CD4-positive, alpha-beta T cell treated with Interleukin-12 subunit alpha and Interleukin-12 subunit beta, for 1 hour (primary cell): ENCODE results near the gene CYLD.

ENCODE experiments used
- DNase-seq: peaks from one replicate; pipeline ENCODE4 v3.0.0-alpha.2; 2020

Gene CYLD

GRCh38 chr16:50741781-50742575, at the start of gene CYLD:
TSS of gene CYLD (plus strand) at chr16:50742086. CDS start at chr16:50749699, 7,613 bp downstream.
- peak; percentile 100 for DNase-seq

DNA sequence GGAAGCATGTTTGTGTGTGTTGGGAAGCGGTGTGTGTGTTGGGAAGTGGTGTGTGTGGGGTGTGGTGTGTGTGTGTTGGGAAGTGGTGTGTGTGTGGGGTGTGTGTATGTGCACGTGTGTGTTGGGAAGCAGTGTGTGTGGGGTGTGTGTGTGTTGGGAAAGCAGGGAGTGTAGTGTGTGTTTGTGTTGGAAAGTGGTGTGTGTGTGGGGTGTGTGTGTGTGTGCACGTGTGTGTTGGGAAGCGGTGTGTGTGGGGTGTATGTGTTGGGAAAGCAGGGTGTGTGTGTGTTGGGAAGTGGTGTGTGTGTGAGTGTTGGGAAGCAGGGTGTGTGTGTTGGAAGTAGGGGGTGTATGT, 49.3 kb upstream of the CYLD start:
- DNase-seq: no peak

DNA sequence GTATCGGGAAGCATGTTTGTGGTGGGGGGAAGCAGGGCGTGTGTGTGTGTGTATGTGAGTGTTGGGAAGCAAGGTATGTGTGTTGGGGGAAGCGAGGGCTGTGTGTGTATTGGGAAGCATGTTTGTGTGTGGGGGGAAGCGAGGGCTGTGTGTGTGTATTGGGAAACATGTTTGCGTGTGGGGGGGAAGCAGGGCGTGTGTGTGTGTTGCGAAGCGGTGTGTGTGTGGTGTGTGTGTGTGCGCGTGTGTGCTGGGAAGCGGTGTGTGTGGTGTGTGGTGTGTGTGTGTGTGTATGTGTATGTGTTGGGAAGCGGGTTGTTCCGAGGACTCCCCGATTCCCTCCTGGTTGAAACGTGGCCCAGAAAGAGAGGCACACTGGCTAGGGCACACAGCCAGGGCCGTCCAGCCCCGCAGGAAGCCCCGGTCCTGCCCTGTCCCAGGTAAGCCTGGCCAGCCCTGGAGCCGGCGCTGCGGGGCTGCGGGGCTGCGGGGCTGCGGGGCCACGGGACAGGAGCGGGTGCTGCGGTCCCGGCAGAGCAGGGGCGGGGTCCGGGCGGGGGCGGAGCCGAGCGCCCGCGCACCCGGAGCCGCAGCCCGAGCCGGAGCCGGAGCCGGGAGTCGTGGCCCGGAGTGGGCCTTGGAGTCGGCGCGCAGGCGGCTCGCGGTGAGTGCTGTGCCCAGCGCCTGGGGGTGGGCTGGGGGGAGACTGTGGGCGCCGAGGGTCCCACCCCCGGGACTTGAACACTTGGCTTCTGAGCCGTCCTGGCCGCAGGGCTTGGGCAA, 48.7 kb upstream of the CYLD start, which contains the start of gene NOD2:
Gene NOD2, plus strand, starts transcription at position 608 of the 783 bp plus-strand sequence. CDS start 5,890 bp downstream, outside the sequence.
- peak; percentile 46 for DNase-seq

DNA sequence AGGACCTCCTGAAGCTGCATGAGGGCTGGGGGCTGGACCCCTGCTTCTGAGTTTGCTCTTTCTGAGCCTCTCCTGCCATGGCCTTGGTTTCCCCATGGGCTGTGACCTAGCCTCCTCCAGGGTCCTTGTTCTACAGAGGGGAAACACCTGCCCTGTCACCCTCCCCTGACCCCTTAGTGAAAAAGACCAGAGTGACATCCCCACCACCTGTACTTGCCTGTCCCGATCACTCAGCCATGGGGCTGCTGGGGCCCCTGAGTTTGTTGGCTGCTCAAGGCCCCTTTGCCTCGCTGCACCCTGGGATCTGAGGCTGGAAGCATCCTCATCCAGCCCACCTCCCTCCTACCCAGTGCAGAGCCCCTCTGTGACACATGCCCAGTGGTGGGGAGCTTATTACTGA, 47.7 kb upstream of the CYLD start:
- no peak for DNase-seq

- no peak for DNase-seq
Measured at GRCh38 chr16:50695017-50696000, 46.6 kb upstream of the CYLD start.

DNA sequence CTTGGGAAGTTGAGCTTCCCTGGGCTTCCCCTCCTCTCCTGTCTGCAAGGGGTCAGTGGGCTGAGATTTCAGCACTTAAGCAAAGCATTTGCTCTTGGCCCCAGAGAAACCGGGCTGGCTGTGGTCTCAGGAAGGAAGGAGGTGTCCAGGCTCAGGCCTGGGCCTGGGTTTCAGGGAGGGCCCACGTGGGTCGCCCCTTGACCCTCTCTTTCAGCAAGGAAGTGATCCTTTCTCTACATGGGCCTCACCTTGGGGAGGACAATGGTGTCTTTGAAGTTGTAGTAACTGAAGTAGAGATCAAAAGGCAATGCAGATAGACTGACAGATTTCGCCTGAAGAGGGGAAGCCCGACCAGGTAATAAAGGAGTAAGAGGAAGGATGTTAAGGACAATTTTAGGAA, 45.8 kb upstream of the CYLD start:
- DNase-seq: no peak

DNA sequence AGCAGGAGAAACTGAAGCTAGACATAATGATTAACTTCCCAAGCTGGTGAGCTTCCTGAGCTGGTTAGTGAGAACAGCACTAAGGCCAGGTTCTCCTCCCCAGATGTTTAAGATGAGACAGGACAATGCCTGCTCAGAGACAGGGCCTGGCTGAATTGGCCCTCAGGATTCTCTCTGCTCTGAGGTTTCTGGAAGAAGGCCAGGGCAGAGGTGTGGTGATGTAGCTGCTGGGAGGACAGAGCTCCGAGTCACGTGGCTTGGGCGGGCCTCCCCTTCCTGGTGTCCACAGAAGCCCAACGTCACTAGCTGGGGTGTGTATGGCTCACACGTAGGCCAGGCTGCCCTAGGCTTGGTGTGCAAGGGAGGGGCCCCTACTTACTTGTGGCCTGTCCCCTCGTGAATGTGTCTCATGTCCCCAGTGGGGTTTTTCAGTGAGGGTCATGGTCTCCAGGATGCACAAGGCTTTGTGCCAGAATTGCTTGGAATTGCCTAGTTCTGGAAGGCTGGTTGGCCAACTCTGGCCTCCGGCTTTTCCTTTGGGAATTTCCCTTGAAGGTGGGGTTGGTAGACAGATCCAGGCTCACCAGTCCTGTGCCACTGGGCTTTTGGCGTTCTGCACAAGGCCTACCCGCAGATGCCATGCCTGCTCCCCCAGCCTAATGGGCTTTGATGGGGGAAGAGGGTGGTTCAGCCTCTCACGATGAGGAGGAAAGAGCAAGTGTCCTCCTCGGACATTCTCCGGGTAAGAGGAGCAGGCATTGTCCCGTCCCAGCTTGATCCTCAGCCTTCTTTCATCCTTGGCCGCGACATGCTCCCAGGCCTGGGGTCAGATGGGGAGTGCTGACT, 45.1 kb upstream of the CYLD start:
- DNase-seq: peak; percentile 82

- no peak for DNase-seq
Measured at GRCh38 chr16:50697421-50697715, 44.5 kb upstream of the CYLD start.

GRCh38 chr16:50697881-50698767, 43.8 kb upstream of the CYLD start:
- peak; percentile 67 for DNase-seq

DNA sequence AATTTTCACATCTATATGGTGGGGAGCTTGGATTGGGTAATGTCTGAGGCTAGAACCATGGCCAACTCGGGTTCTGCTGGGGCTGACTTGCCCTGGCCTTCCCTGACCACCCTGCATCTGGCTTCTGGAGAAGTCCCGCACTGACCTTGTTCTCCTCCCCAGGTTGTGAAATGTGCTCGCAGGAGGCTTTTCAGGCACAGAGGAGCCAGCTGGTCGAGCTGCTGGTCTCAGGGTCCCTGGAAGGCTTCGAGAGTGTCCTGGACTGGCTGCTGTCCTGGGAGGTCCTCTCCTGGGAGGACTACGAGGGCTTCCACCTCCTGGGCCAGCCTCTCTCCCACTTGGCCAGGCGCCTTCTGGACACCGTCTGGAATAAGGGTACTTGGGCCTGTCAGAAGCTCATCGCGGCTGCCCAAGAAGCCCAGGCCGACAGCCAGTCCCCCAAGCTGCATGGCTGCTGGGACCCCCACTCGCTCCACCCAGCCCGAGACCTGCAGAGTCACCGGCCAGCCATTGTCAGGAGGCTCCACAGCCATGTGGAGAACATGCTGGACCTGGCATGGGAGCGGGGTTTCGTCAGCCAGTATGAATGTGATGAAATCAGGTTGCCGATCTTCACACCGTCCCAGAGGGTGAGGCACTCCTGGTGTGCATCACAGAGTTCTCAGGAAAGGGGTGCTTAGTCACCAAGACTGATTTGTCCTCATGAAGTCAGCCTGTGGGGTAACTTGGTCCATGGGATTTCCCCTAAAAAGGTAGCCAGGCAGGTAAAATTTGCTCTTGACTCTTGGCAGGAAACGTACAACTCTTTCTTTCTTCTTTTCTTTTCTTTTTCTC, 42.3 kb upstream of the CYLD start:
- DNase-seq: peak; percentile 48

- no peak for DNase-seq
Measured at GRCh38 chr16:50702725-50703124, 39.2 kb upstream of the CYLD start.

DNA sequence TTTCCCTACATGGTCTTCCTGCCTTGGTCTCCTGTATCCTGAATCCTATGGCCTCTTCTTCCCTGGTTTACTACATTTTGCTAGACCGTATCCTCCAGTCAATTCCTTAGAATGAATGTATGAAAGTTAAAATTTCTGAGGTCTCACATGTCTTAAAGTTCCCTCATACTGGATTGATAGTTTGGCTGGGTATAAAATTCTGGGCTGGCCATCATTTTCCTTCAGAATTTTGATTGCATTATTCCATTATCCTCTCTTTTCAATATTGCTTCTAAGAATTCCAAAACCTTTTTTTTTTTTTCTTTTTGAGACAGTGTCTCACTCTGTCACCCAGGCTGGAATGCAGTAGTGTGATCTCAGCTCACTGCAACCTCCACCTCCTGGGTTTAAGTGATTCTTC, 37.6 kb upstream of the CYLD start:
- DNase-seq: no peak

DNA sequence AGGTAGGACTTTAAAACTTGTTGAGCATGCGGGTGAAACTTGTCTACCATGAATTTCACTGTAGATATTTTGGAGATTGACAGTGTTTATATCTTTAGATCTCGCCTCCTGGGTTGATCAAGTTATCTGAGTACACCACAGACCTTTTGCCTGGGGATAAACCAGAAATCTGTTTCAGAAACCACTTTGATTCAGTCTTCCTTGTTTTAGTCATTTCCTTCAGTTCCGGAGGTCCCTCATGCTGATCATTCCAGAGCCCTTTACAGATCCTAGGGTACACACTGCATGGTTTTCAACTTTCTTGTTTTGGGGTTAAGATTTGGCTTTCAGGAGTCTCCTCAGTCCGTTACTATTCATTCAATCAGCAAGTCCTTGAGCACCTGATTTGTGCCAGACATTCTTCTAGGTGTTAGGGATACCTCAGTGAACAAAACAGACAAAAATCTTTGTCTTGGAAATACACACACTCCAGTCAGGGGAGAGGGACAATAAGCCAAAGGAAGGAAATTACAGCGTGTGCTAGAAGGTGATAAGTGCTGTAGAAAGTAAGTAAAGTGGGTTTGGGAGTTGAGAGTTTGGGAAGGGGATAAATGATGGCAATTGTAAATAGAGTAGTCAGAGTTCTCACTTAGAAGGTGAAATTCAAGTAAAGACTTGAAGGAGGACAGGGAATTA, 36.3 kb upstream of the CYLD start:
- no peak for DNase-seq

GRCh38 chr16:50706250-50706649, 35.6 kb upstream of the CYLD start:
- no peak for DNase-seq

DNA sequence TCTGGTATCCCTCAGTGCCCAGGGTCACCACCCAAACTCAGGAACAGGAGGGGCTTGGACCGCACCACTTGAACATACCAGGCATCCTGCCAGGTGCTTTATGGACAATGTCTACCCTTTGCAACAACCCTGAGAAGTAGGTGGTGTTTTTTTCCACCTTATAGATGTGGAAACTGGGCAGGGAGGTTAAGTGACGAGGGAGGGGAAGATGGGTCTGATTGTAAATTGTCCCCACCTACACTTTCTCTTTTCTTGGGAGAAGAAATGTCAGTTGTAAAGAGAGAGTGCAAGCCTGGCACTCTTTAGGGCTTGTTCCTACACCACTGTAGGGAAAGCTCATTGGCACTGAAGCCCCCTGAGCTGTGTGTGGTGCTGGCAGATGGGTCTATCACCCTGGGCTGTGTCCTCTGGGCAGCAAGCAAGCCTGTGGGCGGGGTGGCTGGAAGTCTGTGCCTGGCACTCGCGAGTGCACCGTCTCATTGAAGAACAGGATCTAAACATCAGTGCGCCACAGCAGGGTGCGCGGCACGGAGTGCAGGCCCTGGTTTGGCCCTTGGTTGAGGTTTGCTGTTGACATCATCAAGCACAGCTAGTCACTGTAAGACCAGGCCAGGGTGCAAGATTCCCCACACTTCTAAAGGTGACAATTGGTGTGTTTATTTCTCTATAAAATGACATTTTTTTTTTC, 33.4 kb upstream of the CYLD start:
- no peak for DNase-seq

DNA sequence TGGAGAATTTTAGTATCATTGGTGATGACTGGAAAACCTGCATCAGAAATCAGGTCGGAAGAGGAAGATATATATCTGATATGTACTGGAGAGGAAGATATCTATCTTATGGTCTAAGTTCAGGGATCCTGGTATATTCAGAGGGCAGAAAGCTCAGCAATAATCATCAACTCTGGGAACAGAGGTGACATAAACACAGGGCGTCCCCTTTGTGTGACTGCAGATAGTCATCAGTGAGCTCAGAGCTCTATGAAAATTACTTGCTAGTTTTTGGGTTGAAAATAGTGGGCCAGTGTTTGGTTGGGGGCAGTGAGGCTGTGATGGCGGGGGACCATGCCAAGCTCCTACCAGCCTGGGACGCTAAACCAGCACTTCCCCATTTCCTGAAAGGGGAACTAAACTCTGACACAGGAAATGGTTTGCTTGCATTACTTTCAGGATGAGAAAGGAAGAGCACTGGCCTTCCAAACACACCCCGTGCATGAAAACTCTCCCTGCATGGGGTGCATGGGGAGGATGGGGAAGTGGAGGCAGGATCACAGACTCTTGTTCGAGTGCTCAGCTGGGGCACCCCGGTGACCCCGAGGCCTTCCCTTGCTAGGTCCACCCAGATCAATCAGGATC, 32.7 kb upstream of the CYLD start:
- no peak for DNase-seq

GRCh38 chr16:50709980-50710379, 31.9 kb upstream of the CYLD start:
- no peak for DNase-seq

- no peak for DNase-seq
Measured at GRCh38 chr16:50711040-50711439, 30.8 kb upstream of the CYLD start.
